CD4-positive, alpha-beta T cell treated with Interferon alpha-2 for 1 hour (primary cell): ENCODE measurements around the gene POM121L2.

Experiments used
- DNase-seq, 2 donors: peaks; one replicate each; pipeline ENCODE4 v3.0.0-alpha.2; 2020 to 2022

The POM121L2 gene

DNA sequence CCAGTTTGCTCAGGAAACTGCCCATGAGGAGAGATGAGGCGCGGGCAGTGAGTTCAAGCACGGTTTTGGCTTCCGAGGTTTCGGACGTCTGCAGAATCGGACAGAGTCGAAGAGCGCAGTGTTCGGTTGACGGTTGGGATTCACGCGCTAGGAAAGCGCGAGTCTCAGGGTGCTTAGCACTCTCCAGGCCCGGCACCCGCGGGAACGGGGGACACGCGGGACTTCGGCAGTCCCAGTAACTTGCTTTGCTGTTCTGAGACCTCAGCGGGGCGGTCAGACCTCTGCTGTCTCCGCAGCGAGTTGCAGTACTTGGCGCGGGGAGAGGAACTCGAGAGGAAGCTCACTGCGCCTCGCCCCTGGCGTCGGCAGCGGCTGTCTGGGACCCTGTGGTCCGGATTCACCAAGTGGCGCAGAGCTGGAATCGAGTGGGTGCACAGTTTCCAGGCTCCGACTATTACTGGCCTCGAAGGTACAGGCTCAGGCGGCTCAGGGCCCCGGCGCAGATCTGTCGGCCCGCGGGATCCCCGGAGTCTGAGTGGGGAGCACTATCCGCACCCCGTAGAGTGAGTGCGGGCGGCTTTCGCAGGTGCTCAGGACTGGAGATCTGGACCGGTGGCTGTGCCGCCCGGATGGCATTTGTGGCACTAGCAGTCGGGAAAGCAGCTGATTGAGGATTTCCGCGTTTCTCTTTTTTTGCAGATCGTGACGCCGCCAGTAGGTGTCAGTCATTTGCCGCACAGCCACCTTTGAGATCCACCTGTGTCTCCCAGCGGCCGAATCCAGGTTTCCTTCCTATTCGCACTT, at the start of gene POM121L2:
TSS of gene POM121L2 (minus strand) at position 128 of the 804 bp plus-strand sequence. CDS start at position 25, 103 bp downstream.
- peak; percentile 52 to 76 for DNase-seq

DNA sequence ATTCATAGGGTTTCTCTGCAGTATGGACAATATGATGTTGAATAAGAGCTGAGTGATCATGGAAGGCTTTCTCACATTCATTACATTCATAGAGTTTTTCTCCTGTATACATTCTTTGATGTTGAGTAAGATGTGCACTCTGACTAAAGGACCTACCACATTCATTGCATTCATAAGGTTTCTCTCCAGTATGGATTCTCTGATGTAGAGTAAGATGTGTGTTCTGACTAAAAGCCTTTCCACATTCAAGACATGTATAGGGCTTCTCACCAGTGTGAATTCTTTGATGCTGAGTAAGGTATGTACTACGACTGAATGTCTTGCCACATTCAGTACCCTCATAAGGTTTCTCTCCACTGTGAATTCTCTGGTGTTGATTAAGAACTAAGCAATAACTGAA, 47.2 kb upstream of the POM121L2 start:
- no peak for DNase-seq

- DNase-seq, result no peak
Observed at GRCh38 chr6:27358786-27359185, 46.7 kb upstream of the POM121L2 start.

DNA sequence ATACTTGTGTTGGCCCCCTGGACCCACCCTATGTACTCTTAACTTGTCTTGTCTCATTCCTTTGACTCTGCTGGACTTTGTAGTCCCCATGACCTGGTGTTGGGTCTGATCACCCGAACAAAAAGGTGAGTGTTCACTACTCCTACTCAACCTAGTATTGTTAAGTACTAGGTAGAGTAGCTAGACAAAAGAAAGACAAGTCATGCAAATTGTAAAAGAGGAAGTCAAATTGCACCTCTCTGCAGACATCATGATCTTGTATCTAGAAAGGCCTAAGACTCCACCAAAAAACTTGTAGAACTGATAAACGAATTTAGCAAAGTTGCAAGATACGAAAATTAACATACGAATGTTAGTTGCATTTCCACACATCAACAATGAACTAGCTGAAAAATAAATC, 40.8 kb upstream of the POM121L2 start:
- DNase-seq, result no peak

DNA sequence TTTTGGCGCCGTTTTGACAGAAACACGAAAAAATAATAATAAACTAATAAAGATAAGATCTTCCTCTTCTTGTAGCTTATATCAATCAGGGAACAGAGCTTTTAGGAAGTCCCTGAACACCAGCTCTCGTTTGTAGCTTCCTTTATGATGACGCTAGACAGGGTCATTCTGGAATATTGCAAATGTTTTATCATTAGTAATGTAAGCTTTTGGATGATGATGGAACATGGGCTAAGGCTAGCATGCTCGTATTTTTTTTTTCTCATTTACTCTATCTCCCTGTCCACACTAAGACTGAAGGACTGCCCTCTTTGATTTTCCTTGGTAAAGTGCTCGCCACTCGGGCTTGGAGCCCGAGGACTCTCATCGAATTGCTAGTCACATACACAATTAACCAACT, 22.1 kb upstream of the POM121L2 start:
- no peak for DNase-seq

- DNase-seq, result no peak
Observed at GRCh38 chr6:27333642-27334040, 21.6 kb upstream of the POM121L2 start.

- peak; percentile 53 to 64 for DNase-seq
Observed at GRCh38 chr6:27332692-27333641, 20.9 kb upstream of the POM121L2 start.

DNA sequence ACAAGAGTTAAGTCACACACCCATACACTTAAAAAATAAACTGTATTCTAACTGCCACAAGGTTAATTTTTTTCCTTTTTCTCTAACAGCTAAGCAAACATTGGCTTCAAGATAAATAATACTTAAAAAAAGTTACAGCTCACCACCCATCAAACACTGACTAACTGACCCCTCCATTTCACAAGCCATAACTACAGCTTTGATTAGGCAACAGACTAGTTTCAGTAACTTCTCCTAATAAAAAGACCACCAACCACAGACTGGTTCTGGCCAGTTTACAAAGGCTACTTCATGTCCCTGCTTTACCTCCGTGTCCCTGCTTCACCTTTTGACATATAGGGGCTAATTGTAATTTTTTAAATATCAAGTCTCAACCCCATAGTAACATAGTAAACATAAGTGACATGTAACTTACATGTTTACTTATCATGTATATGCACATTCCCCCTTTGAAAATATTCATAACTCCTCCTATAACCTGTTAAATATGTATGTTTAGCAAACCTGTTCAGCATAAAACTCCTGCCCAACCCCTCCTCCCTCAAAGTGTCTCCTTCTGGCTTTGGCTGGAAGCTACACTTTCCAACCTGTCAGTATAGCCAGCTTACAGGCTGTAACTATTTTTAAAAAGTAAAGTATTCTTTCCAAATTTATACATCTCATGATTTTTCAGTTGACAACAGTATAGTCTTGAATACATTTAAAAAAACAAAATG, 15.1 kb upstream of the POM121L2 start:
- no peak for DNase-seq

- no peak for DNase-seq
Observed at GRCh38 chr6:27321901-27322300, 9.8 kb upstream of the POM121L2 start.

- no peak for DNase-seq
Observed at GRCh38 chr6:27321370-27321769, 9.3 kb upstream of the POM121L2 start.

DNA sequence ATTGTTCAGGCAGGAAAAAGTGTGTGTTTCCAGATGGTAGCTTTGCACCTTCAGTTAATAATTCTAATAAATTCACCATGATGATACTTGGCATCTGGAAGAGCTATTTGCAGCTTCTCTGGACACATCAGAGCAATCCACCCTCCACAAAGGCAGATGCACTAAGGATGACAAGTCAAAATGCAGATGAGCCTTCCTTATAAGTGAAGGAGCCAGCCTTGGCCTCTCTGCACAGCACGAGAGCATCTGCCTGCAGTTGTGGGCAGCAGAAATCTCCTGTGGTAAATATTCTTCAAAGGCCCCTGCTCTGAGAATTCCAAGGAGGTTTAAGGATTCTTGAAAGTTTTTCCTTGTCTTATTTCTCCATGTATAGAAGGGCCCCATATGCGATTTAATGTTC, 6.9 kb upstream of the POM121L2 start:
- no peak for DNase-seq

GRCh38 chr6:27314046-27314445, 2.0 kb upstream of the POM121L2 start:
- no peak for DNase-seq

DNA sequence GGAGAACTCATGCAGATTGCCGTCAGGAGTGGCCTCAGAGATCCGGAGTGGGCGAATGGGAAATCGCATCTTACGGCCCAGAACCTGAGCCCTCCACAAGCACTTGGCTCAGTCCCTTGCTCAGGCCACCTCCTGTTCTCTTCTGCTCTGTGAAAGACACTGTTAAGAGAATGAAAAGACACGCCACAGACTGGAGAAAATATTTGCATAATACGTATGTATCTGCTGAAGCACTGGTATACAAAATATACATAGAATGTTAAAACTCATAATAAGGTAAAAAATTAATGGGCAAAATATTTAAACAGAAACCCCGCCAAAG, 838 bp upstream of the POM121L2 start:
- no peak for DNase-seq

DNA sequence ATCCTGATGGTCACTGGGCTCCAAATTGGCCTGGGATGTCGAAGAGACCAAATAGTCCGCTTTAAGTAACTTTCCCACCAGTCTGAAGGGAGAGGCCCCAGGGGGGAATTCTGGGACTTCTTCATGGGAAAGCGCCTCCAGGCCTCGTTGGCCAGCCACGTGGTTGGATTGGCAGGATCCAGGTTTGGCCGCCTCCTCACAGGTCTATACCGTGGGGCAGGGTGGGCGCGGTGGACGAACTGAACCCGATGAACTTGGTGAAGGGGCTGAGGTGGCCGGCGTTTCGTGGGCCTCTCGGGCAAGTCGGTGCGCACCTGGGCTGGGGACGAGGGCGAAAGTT, 297 bp downstream of the POM121L2 start:
- DNase-seq, result no peak

DNA sequence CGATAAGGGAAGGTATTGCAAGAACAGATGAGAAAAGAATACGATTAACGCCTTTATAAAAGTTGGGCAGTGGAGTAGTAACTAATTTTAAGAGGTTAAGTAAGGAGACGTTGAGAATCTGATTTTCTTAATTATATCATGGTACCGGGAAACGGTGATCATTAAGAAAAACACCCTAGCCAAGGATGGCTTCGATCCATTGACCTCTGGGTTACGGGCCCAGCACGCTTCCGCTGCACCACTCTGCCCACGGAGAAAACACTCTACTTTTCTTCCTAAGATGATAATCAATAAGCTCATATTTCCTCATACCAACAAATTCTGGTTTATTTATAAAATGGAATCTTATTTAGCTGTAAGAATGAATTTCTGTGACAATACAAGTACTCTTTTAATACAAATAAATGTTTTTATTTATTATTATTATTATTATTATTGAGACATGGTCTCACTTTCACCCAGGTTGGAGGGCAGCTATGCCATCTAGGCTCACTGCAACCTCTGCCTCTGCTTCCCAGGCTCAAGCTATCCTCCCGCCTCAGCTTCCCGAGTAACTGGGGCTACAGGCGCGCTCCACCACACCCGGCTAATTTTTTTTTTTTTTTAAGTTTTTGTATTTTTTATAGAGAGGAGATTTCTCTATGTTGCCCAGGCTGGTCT, 8.3 kb downstream of the POM121L2 start:
- DNase-seq, result no peak

DNA sequence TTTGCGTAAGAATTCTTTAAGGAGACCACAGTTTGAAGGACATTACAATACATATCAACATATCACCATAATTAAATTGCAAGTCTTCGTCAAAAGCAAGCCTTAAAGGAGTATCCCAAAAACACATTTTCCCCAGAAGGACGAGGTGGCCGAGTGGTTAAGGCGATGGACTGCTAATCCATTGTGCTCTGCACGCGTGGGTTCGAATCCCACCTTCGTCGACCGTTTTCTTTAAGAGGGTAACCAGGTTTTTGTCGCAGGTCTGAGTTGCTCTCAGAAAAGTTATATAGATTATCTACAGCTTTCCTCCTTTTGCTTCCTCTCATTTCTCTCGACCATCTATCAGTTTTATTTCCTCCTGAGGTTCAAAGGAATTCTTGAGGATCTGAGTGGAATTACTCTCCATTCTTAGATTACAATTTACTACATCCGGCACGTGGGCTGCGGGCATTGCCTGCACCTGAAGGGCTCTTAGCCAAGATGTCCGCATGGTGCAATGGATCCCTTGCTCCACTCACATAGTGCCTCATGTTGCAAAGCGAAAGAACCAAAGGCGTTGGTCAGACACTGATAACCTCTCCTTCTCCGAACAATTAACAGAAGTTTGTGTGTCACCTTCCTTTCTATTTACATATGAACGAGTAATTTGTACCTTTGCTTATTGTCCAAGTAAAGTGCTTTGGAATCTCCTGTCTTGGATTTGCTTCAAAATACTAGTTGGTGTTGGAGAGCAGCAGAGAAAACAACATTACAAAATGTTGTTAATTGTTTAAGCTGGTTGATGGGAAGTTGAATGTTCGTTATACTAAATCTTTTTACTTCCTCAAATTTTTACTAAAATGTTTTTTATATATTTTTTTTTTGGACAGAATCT, 14.0 kb downstream of the POM121L2 start:
- no peak for DNase-seq

DNA sequence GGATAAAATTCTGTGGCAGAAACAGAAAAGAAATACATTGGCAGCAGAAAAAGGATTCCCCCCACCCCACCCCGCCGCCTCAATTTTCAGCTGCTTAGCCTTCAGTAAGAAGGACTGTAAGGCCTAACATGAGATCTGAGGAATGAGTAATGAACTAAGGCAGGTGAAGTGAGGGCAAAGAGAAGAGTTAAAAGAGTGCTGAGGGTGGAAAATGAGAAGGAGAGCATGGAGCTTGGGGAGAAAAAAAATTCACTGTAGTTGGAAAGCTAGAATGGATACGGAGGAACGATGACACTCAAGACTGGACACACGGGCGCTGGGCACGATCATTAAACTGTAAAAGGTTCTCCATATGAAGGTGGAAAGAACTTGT, 14.6 kb downstream of the POM121L2 start:
- DNase-seq, result no peak

DNA sequence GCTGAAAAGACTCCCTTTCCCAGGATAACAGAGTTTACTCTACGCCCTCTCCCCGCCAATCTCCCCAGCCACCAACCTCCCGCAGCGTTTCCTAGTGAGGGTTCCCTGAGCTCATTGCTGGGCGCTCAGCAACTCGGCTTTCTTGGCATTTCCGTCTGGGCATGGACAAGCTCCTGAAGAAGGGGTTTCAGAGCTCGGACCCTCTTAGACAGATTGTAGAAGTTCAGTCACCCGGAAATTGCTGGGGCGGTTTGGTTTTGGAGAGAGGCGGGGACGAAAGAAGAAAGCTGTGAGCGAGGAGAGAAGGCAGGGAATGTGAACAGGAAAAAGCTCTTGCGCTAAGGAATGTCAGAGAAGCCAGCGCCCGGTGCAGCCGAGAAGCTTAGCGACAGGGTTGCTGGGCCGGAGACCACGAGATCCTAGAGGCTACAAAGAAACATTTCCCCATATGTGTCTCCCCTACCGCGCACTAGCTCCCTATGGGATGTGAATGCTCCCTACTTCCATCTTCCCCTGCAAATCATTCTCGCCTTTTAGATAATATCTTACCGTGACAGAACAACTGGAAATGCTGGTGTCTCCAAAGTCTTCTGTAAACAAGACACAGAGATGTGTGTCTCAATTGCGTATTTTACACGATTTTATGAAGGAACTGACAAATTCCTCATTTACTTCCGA, 15.8 kb downstream of the POM121L2 start:
- no peak for DNase-seq

- DNase-seq, result no peak
Observed at GRCh38 chr6:27295301-27296079, 16.6 kb downstream of the POM121L2 start.

GRCh38 chr6:27294409-27294808, 17.7 kb downstream of the POM121L2 start:
- DNase-seq, result no peak
